ENCODE measurements around the gene POLD3.

POLD3 gene

DNA sequence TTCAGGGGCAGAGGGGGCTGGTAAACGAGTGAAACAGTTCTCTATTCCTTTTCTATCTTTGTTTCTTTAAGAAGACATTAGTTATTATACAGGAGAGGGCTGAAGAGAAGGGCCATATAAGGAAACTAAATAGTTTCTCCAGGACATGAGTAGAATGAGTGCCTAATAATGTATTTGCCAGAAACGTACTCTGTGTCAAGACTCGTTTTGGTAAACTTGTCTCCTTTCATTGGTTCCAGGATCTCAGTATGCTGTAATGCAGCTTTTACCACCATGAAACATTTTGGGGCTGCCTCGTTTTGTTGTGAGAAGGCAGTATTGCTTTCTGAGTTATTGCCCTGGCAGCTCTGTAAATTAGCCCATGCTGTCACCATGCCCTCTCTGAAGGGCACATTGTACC is 51.7 kb downstream of the POLD3 start:
- TF ChIP-seq CTCF (conservative IDR thresholded peaks at IDR 0.05; ENCODE audit: low read length): no peak
- H3K4me3 ChIP-seq (ENCODE audit: low read length): no peak overlapping the region
- DNase-seq (ENCODE audit: low read depth): no peak

- no peak for DNase-seq (ENCODE audit: low read depth)
- TF ChIP-seq CTCF (conservative IDR thresholded peaks at IDR 0.05; ENCODE audit: low read length): no peak
These were observed 53.8 kb downstream of the POLD3 start for GRCh38 chr11:74646215-74646614.

DNA sequence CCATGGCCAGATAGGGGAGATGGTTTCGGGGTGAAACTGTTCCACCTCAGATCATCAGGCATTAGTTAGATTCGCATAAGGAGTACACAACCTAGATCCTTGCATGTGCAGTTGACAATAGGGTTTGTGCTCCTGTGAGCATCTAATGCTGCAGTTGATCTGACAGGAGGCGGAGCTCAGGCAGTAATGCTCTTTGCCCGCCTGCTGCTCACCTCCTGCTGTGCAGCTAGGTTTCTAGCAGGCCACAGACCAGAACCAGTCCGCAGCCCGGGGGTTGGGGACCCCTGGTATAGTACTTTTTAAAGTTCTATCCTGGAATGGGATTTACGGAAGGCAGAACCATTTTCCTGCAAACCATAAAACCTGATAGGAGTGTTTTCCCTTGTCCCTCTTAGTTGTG is 54.6 kb downstream of the POLD3 start:
- no peak overlapping the region for H3K4me3 ChIP-seq (ENCODE audit: low read length)
- no peak for DNase-seq (ENCODE audit: low read depth)
- TF ChIP-seq CTCF (conservative IDR thresholded peaks at IDR 0.05; ENCODE audit: low read length): no peak

More at GRCh38 chr11:74646215-74646614, 53.8 kb downstream of the POLD3 start:
- no peak overlapping the region for H3K4me3 ChIP-seq (ENCODE audit: low read length)

GRCh38 chr11:74647404-74647803 is 55.0 kb downstream of the POLD3 start:
- TF ChIP-seq CTCF (conservative IDR thresholded peaks at IDR 0.05; ENCODE audit: low read length): no peak
- peak; percentile 66 for DNase-seq (ENCODE audit: low read depth)
- H3K4me3 ChIP-seq (ENCODE audit: low read length): no peak overlapping the region

GRCh38 chr11:74647831-74648230 is 55.4 kb downstream of the POLD3 start:
- no peak for DNase-seq (ENCODE audit: low read depth)
- TF ChIP-seq CTCF (conservative IDR thresholded peaks at IDR 0.05; ENCODE audit: low read length): no peak
- H3K4me3 ChIP-seq (ENCODE audit: low read length): no peak overlapping the region

GRCh38 chr11:74648894-74649293 is 56.5 kb downstream of the POLD3 start:
- TF ChIP-seq CTCF (conservative IDR thresholded peaks at IDR 0.05; ENCODE audit: low read length): no peak
- DNase-seq (ENCODE audit: low read depth): no peak
- no peak overlapping the region for H3K4me3 ChIP-seq (ENCODE audit: low read length)

DNA sequence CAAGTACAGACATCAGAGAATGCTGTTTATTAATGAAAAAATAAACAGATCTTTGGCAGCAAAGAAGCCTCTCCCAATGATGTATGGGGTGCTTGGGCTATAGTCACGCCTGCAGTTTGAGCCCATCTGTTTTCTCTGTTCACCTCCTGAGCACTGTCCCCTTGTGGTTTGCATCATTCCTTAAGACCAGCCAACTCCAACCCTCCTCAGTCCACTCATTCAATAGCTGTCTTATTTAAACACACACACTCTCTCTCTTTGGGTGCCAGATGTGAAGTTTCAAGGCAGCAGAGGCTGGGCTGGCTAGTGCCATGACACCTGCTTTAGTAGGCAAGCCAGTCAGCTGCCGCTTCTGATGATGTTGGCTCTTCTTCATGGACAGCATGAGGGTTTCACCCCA is 58.1 kb downstream of the POLD3 start:
- no peak overlapping the region for H3K4me3 ChIP-seq (ENCODE audit: low read length)
- peak; percentile 94 for DNase-seq (ENCODE audit: low read depth)
- TF ChIP-seq CTCF (conservative IDR thresholded peaks at IDR 0.05; ENCODE audit: low read length): no peak
